ENCODE measurements around the gene FECH.

DNA sequence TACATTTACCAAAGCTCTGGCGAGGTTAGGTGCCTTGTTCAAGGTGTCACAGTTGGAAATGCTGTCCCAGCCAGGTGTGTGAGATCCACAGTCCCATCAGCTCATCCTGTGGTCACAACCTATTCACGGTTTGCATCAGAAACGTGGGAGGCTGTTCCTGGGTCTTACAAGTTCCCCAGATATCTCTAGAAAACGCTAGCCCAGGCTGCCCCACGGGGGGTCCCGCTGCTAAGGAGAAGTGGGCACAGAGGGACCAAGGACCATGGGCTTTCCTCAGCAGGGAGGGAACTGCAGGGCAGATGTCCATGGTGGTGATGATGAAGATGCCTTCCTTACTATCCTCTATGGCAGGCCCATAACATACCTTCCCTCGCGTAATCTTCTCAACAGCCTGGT lies 649 bp downstream of the FECH start:
- TF ChIP-seq, protein P1, sequence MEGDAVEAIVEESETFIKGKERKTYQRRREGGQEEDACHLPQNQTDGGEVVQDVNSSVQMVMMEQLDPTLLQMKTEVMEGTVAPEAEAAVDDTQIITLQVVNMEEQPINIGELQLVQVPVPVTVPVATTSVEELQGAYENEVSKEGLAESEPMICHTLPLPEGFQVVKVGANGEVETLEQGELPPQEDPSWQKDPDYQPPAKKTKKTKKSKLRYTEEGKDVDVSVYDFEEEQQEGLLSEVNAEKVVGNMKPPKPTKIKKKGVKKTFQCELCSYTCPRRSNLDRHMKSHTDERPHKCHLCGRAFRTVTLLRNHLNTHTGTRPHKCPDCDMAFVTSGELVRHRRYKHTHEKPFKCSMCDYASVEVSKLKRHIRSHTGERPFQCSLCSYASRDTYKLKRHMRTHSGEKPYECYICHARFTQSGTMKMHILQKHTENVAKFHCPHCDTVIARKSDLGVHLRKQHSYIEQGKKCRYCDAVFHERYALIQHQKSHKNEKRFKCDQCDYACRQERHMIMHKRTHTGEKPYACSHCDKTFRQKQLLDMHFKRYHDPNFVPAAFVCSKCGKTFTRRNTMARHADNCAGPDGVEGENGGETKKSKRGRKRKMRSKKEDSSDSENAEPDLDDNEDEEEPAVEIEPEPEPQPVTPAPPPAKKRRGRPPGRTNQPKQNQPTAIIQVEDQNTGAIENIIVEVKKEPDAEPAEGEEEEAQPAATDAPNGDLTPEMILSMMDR (IDR thresholded peaks at IDR 0.05), result no peak
- no peak for TF ChIP-seq POLR2A (IDR thresholded peaks at IDR 0.05)
